Stomach (tissue), 4 donors: Measurements from ENCODE around the gene CARMIL3.

Experiments
- CTCF ChIP-seq, 7 experiments: fragments of 450-650 bp in 4 of 7; fragments of 200-600 bp in 3 of 7; sonication (generic) in 3 of 7; IDR thresholded peaks; one replicate each; pipeline ENCODE4 v1.5.1; 2016 to 2019; ENCODE audit warnings: antibody characterized with exemption in 7 of 7, control low read depth in 2 of 7, mild to moderate bottlenecking in 1 of 7
- POLR2A ChIP-seq, 4 donors: fragments of 450-650 bp; IDR thresholded peaks; one replicate each; pipeline ENCODE4 v1.6.1; 2016; ENCODE audit warnings: antibody characterized with exemption in 4 of 4, control low read depth in 2 of 4, mild to moderate bottlenecking in 1 of 4, moderate library complexity in 1 of 4
- POLR2AphosphoS5 ChIP-seq, 3 donors: sonication (generic); formaldehyde crosslinking; IDR thresholded peaks; one replicate each; pipeline ENCODE4 v1.6.1; 2016; ENCODE audit warnings: antibody characterized with exemption in 3 of 3

- TF ChIP-seq CTCF (IDR thresholded peaks at IDR 0.05) (no peak), POLR2AphosphoS5 (IDR thresholded peaks at IDR 0.05) (no peak), POLR2A (IDR thresholded peaks at IDR 0.05) (no peak)
These were observed 9.1 kb upstream of the CARMIL3 start for GRCh38 chr14:24042746-24043145.
